A673 (cell line): Measurements from ENCODE around the gene CFHR5.

Experiments used
- CTCF ChIP-seq: fragments of 300-800, 200-600 bp; sonication (generic); conservative IDR thresholded peaks from 2 replicates; pipeline ENCODE4 v1.5.1; 2017; ENCODE audit warnings: low read depth, mild to moderate bottlenecking, antibody characterized with exemption, low read length, moderate library complexity, mixed read lengths
- EZH2 ChIP-seq: fragments of 200-600 bp; sonication (generic); IDR thresholded peaks from 2 replicates; pipeline ENCODE4 v1.6.1; 2017; ENCODE audit warnings: borderline replicate concordance, low read depth, mild to moderate bottlenecking, mixed read lengths, antibody characterized with exemption, low read length; ENCODE audit not compliant: poor library complexity, severe bottlenecking

GRCh38 chr1:197003132-197003531 is 25.8 kb downstream of the CFHR5 start:
- TF ChIP-seq CTCF: no peak
- no peak for TF ChIP-seq EZH2
